ENCODE results near the gene FADS6. TPM values are rescaled to one million over a fixed set of nuclear protein-coding genes. Genes with fewer than 3 reads are reported as not detected.
"Not testable (repeated sequence)": the region's sequence is repeated elsewhere in the genome, so short reads cannot be mapped to it uniquely, and the experiment has no call there.

Gene FADS6
- total and polyA plus RNA-seq, 4 experiments from 2014 or later: not detected

DNA sequence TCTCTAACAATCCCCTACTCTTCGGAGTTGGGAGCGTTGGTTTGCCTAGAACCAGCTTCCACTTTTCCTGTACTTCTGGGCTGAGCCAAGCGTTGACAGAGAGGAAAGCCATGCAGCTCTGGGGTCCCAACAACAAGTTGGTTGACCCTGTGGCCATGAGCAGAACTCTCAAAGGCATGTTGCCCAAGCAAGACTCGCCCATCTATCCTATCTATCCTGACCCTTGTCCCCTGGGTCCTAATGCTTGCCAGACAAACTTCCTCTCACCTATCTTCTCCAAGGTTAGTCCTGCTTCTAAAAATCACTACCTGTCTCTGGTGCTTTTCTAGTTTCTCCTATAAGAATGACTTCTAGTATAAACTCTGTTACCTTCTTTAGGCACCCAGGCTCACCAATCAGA, 15.7 kb upstream of the FADS6 start:
- intact Hi-C loops (cut with micrococcal nuclease); H3K4me1 Mint-ChIP-seq; H3K27ac Mint-ChIP-seq; H3K4me1 ChIP-seq (ENCODE audit: insufficient read depth, low read length); H3K4me3 Mint-ChIP-seq; CTCF ChIA-PET (ENCODE audit: partially characterized antibody); H3K9me3 Mint-ChIP-seq; H3K27me3 ChIP-seq (ENCODE audit: insufficient read depth, low read length); POLR2A ChIA-PET (ENCODE audit: partially characterized antibody); H3K27me3 Mint-ChIP-seq; H3K36me3 ChIP-seq (ENCODE audit: insufficient read depth, low read length); H3K4me3 ChIP-seq (ENCODE audit: low read length in 2 of 2); H3K27ac ChIP-seq (ENCODE audit: low read depth, low read length); H3K9me3 ChIP-seq (ENCODE audit: control insufficient read depth in 1 of 2, low read length in 2 of 2); H3K36me3 Mint-ChIP-seq; DNase-seq: not testable (repeated sequence)

- peaks cover 0 to 3% (median 2%) of the 10 kb centered on the region in 4 donors for H3K4me1 Mint-ChIP-seq
- H3K27me3 ChIP-seq (ENCODE audit: insufficient read depth, low read length): no peaks in the 10 kb centered on the region
- no peaks in the 10 kb centered on the region for H3K4me1 ChIP-seq (ENCODE audit: insufficient read depth, low read length)
- no peaks in the 10 kb centered on the region for H3K36me3 Mint-ChIP-seq
- no peak overlapping the region for H3K27ac ChIP-seq (ENCODE audit: low read depth, low read length)
- ChIA-PET CTCF (ENCODE audit: partially characterized antibody) (no interaction called here), POLR2A (ENCODE audit: partially characterized antibody) (no interaction called here)
- no peaks in the 10 kb centered on the region for H3K36me3 ChIP-seq (ENCODE audit: insufficient read depth, low read length)
- no peak for DNase-seq
- H3K4me3 ChIP-seq (ENCODE audit: low read length in 2 of 2): no peak overlapping the region
- H3K27ac Mint-ChIP-seq: no peak overlapping the region
- no peak overlapping the region for H3K4me3 Mint-ChIP-seq
- no peaks in the 10 kb centered on the region for H3K9me3 Mint-ChIP-seq
- intact Hi-C loops (cut with micrococcal nuclease): no loop called here
- no peaks in the 10 kb centered on the region for H3K9me3 ChIP-seq (ENCODE audit: control insufficient read depth in 1 of 2, low read length in 2 of 2)
- H3K27me3 Mint-ChIP-seq: peaks cover 2 to 3% of the 10 kb centered on the region in 2 donors
Observed at GRCh38 chr17:74907012-74907411, 13.6 kb upstream of the FADS6 start.

GRCh38 chr17:74906214-74906793, 12.9 kb upstream of the FADS6 start:
- H3K9me3 ChIP-seq (ENCODE audit: control insufficient read depth in 1 of 2, low read length in 2 of 2); H3K36me3 ChIP-seq (ENCODE audit: insufficient read depth, low read length); intact Hi-C loops (cut with micrococcal nuclease); DNase-seq; CTCF ChIA-PET (ENCODE audit: partially characterized antibody); H3K4me3 Mint-ChIP-seq; H3K27ac ChIP-seq (ENCODE audit: low read depth, low read length); H3K27me3 Mint-ChIP-seq; H3K4me1 ChIP-seq (ENCODE audit: insufficient read depth, low read length); H3K4me1 Mint-ChIP-seq; H3K36me3 Mint-ChIP-seq; POLR2A ChIA-PET (ENCODE audit: partially characterized antibody); H3K4me3 ChIP-seq (ENCODE audit: low read length in 2 of 2); H3K9me3 Mint-ChIP-seq; H3K27me3 ChIP-seq (ENCODE audit: insufficient read depth, low read length): not testable (repeated sequence)
- H3K27ac Mint-ChIP-seq: peak overlapping the region in 1 of 7 donors; percentile 7

- H3K27ac ChIP-seq (ENCODE audit: low read depth, low read length): no peak overlapping the region
- H3K27me3 ChIP-seq (ENCODE audit: insufficient read depth, low read length): no peaks in the 10 kb centered on the region
- H3K9me3 ChIP-seq (ENCODE audit: control insufficient read depth in 1 of 2, low read length in 2 of 2): no peaks in the 10 kb centered on the region
- peaks cover 10% of the 10 kb centered on the region in 2 donors for H3K27me3 Mint-ChIP-seq
- no peak overlapping the region for H3K4me3 Mint-ChIP-seq
- DNase-seq: no peak
- no peaks in the 10 kb centered on the region for H3K9me3 Mint-ChIP-seq
- no peaks in the 10 kb centered on the region for H3K36me3 Mint-ChIP-seq
- no peaks in the 10 kb centered on the region for H3K36me3 ChIP-seq (ENCODE audit: insufficient read depth, low read length)
- CTCF ChIA-PET (ENCODE audit: partially characterized antibody): no interaction called here
- intact Hi-C loops (cut with micrococcal nuclease): no loop called here
- H3K4me1 ChIP-seq (ENCODE audit: insufficient read depth, low read length): no peaks in the 10 kb centered on the region
- H3K4me3 ChIP-seq (ENCODE audit: low read length in 2 of 2): no peak overlapping the region
- H3K4me1 Mint-ChIP-seq: peaks cover 0 to 3% (median 2%) of the 10 kb centered on the region in 4 donors
- POLR2A ChIA-PET (ENCODE audit: partially characterized antibody): no interaction called here
- H3K27ac Mint-ChIP-seq: no peak overlapping the region
Observed at GRCh38 chr17:74904687-74905409, 11.4 kb upstream of the FADS6 start.

DNA sequence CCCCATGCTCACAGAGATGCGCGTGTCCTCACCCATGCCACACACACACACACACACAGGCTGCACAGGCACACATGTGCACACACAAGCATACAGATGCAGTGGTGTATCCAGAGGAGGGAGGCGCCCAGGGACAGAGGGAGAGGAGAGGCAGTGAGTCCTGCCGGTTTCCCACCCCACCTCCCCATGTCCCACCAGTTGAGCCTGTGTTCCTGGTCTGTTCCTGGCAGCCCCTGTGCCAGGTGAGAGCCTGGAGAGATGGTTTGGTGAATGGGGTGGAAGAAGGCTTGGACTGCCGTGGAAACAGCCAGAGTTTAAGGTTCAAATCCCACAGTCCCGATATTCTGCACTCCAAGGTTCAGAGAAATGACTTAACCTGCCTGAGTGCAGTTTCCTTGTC, 10.2 kb upstream of the FADS6 start:
- Histone ChIP-seq H3K4me1 (ENCODE audit: insufficient read depth, low read length) (no peaks in the 10 kb centered on the region), H3K9me3 (ENCODE audit: control insufficient read depth in 1 of 2, low read length in 2 of 2) (no peaks in the 10 kb centered on the region), H3K36me3 (ENCODE audit: insufficient read depth, low read length) (no peaks in the 10 kb centered on the region), H3K27me3 (ENCODE audit: insufficient read depth, low read length) (no peaks in the 10 kb centered on the region), H3K4me3 (ENCODE audit: low read length in 2 of 2) (no peak overlapping the region), H3K27ac (ENCODE audit: low read depth, low read length) (no peak overlapping the region)
- Mint-ChIP-seq H3K27ac (no peak overlapping the region), H3K9me3 (no peaks in the 10 kb centered on the region), H3K4me1 (peaks cover 0 to 3% (median 2%) of the 10 kb centered on the region in 4 donors), H3K4me3 (no peak overlapping the region), H3K27me3 (peaks cover 12 to 16% of the 10 kb centered on the region in 2 donors), H3K36me3 (no peaks in the 10 kb centered on the region)
- CTCF ChIA-PET (ENCODE audit: partially characterized antibody): no interaction called here
- no peak for DNase-seq
- intact Hi-C loops (cut with micrococcal nuclease): no loop called here
- POLR2A ChIA-PET (ENCODE audit: partially characterized antibody): no interaction called here

- no peaks in the 10 kb centered on the region for H3K9me3 Mint-ChIP-seq
- Histone ChIP-seq H3K27ac (ENCODE audit: low read depth, low read length) (no peak overlapping the region), H3K9me3 (ENCODE audit: control insufficient read depth in 1 of 2, low read length in 2 of 2) (no peaks in the 10 kb centered on the region), H3K4me3 (ENCODE audit: low read length in 2 of 2) (no peak overlapping the region), H3K4me1 (ENCODE audit: insufficient read depth, low read length) (no peaks in the 10 kb centered on the region), H3K27me3 (ENCODE audit: insufficient read depth, low read length) (no peaks in the 10 kb centered on the region), H3K36me3 (ENCODE audit: insufficient read depth, low read length) (no peaks in the 10 kb centered on the region)
- no peak for DNase-seq
- no peak overlapping the region for H3K4me3 Mint-ChIP-seq
- ChIA-PET POLR2A (ENCODE audit: partially characterized antibody) (no interaction called here), CTCF (ENCODE audit: partially characterized antibody) (no interaction called here)
- no peaks in the 10 kb centered on the region for H3K36me3 Mint-ChIP-seq
- intact Hi-C loops (cut with micrococcal nuclease): no loop called here
- H3K27ac Mint-ChIP-seq: no peak overlapping the region
- H3K4me1 Mint-ChIP-seq: peaks cover 0 to 3% (median under 1%) of the 10 kb centered on the region in 4 donors
- H3K27me3 Mint-ChIP-seq: peaks cover 12 to 16% of the 10 kb centered on the region in 2 donors
Observed at GRCh38 chr17:74903034-74903433, 9.6 kb upstream of the FADS6 start.

- H3K36me3 ChIP-seq (ENCODE audit: insufficient read depth, low read length): no peaks in the 10 kb centered on the region
- peaks cover 0 to 3% (median under 1%) of the 10 kb centered on the region in 4 donors for H3K4me1 Mint-ChIP-seq
- intact Hi-C loops (cut with micrococcal nuclease): no loop called here
- H3K4me3 ChIP-seq (ENCODE audit: low read length in 2 of 2): no peak overlapping the region
- H3K9me3 ChIP-seq (ENCODE audit: control insufficient read depth in 1 of 2, low read length in 2 of 2): no peaks in the 10 kb centered on the region
- ChIA-PET CTCF (ENCODE audit: partially characterized antibody) (no interaction called here), POLR2A (ENCODE audit: partially characterized antibody) (no interaction called here)
- H3K27ac Mint-ChIP-seq: peak overlapping the region in 1 of 7 donors; percentile 13
- no peaks in the 10 kb centered on the region for H3K36me3 Mint-ChIP-seq
- no peak for DNase-seq
- H3K9me3 Mint-ChIP-seq: no peaks in the 10 kb centered on the region
- H3K4me1 ChIP-seq (ENCODE audit: insufficient read depth, low read length): no peaks in the 10 kb centered on the region
- H3K4me3 Mint-ChIP-seq: no peak overlapping the region
- H3K27ac ChIP-seq (ENCODE audit: low read depth, low read length): no peak overlapping the region
- no peaks in the 10 kb centered on the region for H3K27me3 ChIP-seq (ENCODE audit: insufficient read depth, low read length)
- peaks cover 15 to 19% of the 10 kb centered on the region in 2 donors for H3K27me3 Mint-ChIP-seq
Observed at GRCh38 chr17:74901353-74902135, 8.1 kb upstream of the FADS6 start.

All from CD4-positive, alpha-beta memory T cell (primary cell).